HuH-7.5 (cell line): ENCODE results near the gene MARCHF10.

Experiments
- DNase-seq: peaks from one replicate; pipeline ENCODE4 v3.0.0; 2011; ENCODE audit warnings: low spot score

The MARCHF10 gene

GRCh38 chr17:62753562-62753961, 54.6 kb downstream of the MARCHF10 start:
- DNase-seq: no peak

- DNase-seq: no peak
Observed at GRCh38 chr17:62751060-62751691, 56.9 kb downstream of the MARCHF10 start.

GRCh38 chr17:62750631-62751051, 57.5 kb downstream of the MARCHF10 start:
- DNase-seq: no peak

- no peak for DNase-seq
Observed at GRCh38 chr17:62749926-62750325, 58.2 kb downstream of the MARCHF10 start.

- DNase-seq: no peak
Observed at GRCh38 chr17:62746941-62747340, 61.2 kb downstream of the MARCHF10 start.

GRCh38 chr17:62745806-62746205, 62.3 kb downstream of the MARCHF10 start:
- DNase-seq: no peak

- no peak for DNase-seq
Observed at GRCh38 chr17:62744259-62744658, 63.9 kb downstream of the MARCHF10 start.

GRCh38 chr17:62741290-62741689, 66.8 kb downstream of the MARCHF10 start:
- DNase-seq: no peak

GRCh38 chr17:62739645-62740388, 68.3 kb downstream of the MARCHF10 start:
- no peak for DNase-seq

- no peak for DNase-seq
Observed at GRCh38 chr17:62738281-62738680, 69.8 kb downstream of the MARCHF10 start.

GRCh38 chr17:62737513-62737912, 70.6 kb downstream of the MARCHF10 start:
- no peak for DNase-seq

GRCh38 chr17:62735044-62735651, 73.0 kb downstream of the MARCHF10 start:
- no peak for DNase-seq

- DNase-seq: no peak
Observed at GRCh38 chr17:62732125-62732524, 76.0 kb downstream of the MARCHF10 start.

- DNase-seq: no peak
Observed at GRCh38 chr17:62727916-62728672, 80.0 kb downstream of the MARCHF10 start.

- DNase-seq: no peak
Observed at GRCh38 chr17:62725791-62726249, 82.3 kb downstream of the MARCHF10 start.

GRCh38 chr17:62724398-62725146, 83.5 kb downstream of the MARCHF10 start:
- no peak for DNase-seq

- DNase-seq: no peak
Observed at GRCh38 chr17:62723842-62724241, 84.3 kb downstream of the MARCHF10 start.

GRCh38 chr17:62722625-62723024, 85.5 kb downstream of the MARCHF10 start:
- DNase-seq: no peak

GRCh38 chr17:62720126-62720850, 87.8 kb downstream of the MARCHF10 start:
- DNase-seq: no peak

- no peak for DNase-seq
Observed at GRCh38 chr17:62719586-62719985, 88.5 kb downstream of the MARCHF10 start.

GRCh38 chr17:62718429-62718828, 89.7 kb downstream of the MARCHF10 start:
- no peak for DNase-seq
